DMS153 treated with DMSO at 0.1 percent for 48 hours (cell line): ENCODE data around the gene EIPR1.
A peak's percentile ranks its signal among the peaks of the same experiment; 100 is the strongest.

Experiments
- DNase-seq: peaks from one replicate; lab custom pipeline; 2025; ENCODE audit not compliant: unreplicated experiment; lab: John Stamatoyannopoulos, UW

The EIPR1 gene

DNA sequence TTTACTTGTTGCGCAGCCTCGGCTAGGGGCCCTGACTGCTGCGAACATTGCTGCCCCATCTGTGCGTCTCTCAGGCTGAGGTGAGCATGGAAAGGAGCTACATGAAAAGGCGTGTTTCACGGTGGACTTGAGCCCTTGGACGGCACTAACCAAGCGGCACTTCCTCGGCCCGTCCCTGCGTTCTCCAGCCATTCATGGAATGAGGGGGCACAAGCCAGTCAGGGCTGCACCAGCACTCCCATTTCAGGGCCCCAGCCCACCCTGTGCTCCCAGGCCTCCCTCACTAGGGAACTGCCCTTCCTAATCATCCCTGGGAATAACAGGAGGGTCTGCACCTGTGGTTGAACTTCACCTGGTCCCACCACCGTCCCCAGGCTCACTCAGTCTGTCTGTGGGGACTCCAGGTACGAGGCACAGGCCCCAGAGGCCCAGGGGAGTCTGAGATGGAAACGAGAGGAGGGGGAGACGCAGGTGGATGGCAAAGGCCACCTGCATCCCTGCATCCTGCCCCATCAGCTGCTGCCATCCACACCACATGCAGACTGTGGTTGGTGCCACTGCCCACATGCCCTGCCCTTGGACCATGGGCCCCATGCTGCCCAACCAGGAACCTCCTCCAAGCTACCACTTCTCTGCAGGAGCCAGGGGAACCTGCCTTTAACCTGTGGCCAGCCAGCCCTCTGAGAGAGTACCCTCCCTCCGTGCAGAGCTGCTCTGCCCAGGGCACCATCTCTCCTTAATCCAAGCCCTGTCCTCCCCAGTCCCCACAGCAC lies 99.7 kb downstream of the EIPR1 start:
- DNase-seq = no peak

- peak; percentile 29 for DNase-seq
These were observed 100.4 kb downstream of the EIPR1 start for GRCh38 chr2:3277050-3277747.

GRCh38 chr2:3272761-3273160 lies 104.9 kb downstream of the EIPR1 start:
- no peak for DNase-seq

DNA sequence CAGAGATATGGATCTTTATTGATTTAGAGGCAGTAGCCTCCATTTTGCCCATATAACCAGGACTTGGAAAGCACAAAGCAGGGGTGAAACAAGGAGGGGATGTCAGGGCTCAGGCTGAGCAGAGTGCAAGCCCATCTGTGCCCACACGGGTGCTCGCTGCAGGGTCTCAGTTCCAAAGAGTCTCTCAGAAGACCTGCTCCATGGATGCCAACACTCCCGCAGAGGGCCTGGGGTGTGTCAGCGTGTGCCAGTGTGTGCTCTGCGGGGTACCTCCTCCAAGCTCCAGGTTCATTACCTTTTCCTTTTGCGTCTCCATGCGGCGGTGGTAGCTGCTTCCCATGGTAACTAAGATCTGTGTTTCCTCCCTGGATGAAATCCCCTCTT lies 107.5 kb downstream of the EIPR1 start:
- no peak for DNase-seq

DNA sequence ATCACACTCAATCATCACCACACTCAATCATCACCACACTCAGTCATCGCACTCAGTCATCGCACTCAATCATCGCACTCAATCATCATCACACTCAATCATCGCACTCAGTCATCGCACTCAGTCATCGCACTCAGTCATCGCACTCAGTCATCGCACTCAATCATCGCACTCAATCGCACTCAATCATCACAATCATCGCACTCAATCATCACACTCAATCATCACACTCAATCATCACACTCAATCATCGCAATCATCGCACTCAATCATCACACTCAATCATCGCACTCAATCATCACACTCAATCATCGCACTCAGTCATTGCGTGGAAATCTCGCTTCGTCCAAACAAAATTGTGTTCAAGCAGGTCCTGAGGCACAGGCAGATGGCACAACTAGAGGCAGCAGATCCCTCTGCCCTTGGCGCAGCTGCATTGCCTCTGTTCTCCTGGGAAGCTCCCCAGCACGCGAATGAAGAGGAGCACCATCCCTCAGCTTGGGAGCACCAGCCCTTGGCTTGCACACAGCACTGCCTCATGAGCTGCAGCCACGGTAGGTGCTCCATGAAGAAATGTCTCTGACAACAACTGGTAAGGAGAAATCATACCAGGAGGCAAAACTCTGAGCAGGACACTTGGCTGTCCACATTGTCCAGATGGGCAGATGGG lies 108.1 kb downstream of the EIPR1 start:
- no peak for DNase-seq

DNA sequence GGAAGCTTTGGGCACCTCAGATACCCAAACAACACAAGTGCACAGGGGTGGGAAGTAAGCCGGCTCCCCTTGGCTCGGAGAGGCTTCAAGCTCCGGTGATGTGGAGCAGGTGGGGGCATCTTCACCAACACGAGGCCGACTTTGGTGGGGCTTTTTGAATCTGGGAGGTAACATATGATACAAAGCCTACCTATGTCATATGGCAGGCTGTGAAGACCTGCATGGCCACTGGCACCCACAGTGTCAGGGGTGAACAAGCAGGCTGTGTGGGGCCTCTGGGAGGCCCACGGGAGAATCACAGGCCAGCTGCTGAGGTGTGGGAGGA lies 109.0 kb downstream of the EIPR1 start:
- DNase-seq = no peak

GRCh38 chr2:3267869-3268704 lies 109.5 kb downstream of the EIPR1 start:
- no peak for DNase-seq

DNA sequence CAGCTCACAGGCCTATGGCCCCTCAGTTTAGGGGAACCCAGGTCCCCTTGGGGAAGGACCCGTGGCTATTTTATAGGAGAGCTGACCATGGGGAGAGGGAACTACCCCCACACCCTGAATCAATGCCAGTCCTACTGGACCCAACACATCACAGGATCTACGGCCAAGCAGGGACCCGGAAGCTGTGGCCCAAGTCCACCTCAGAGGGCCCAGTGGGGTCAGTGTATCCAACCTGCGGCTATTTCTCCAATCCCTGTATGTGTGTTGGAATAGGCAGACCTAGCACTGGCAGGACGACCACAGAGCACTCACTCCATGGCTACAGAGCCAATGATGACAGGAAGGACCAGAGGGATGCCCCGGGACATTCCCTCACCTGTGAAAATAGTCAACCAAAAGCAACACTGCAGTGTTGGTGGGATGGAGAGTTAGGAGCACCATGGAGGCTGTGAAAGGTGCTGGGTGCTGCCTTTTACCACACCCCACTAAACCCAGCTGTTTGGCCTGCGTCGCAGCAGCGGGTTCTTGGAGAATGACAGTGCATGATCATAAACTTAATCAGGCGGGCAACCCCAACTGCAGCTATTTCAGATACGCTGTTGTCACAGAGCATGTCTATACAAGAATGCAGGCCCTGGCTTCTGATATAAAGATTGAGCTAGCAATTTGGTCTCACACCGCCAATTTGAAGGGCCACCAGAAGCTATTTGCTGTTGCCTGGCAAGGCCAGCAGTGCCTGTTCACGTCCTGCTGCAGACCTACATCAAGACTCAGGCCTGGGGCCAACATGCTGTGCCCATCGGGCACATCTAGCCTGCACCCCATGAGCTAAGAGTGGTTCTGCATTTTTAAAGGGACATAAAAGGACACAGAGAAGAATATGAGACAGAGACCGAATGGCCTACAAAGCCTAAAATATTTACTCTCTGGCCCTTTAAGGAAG lies 110.4 kb downstream of the EIPR1 start:
- DNase-seq = no peak

DNA sequence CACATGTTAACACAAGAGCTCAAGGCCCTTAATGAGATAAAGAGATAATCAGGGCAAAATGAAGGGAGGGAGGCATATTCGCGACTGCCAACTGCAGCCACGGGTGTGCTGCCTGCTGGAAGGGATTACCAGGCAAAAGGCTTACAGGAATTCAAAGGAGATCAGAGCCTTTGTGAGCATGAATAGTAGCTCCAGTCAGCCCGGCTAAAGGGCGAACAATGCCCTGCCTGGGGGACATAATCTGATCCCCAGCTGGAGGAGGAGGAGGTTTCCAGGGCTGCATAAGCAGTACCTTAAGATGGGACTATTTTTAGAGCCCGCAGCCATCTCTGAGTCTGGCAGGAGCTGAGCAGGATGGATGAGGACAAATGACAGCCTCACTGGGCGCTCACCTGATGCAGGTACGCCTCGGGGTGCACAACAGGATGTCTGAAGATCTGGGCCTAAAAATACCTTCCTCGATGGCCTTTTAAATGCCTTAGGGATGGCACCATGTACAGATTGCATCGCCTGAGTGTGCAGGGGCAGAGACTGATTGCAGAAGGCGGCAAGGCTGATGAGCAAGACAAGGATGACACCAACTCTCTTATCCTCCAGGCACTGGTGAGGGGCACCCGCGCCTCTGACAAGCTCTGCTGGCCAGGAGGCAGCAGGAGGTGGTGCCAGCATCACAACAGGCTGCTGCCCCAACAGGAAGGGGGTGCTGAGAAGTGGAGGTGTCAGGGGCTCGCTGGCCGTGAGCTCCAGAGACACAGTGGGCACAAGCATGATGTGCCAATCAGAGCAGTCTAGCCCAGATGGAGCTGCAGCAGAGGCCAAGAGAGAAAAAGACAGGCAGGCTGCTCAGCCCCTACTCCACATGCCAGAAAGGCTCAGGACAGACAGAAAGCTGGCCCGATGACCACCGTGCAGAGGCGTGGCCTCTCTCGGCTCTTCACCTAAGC lies 111.4 kb downstream of the EIPR1 start:
- no peak for DNase-seq

DNA sequence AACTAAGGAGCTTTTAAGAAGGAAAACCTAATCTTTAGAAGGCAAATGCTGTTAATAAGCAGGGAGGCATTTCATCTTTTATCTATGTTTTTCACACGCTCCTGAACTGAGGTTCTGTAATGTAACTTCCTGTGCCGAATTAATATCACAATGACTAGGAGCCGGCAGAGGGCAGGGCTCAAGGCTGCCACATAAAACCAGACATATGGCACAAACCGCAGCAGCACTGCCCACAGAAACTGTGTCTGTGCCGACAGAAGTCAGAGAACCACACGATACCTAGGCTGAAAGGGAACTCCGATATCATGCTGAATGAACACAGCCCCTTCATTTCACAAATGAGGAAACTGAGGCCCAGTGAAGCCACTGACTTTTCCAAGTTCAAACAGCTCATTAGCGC lies 112.1 kb downstream of the EIPR1 start:
- no peak for DNase-seq

- DNase-seq = no peak
These were observed 113.4 kb downstream of the EIPR1 start for GRCh38 chr2:3264010-3264744.

GRCh38 chr2:3263487-3263886 lies 114.1 kb downstream of the EIPR1 start:
- no peak for DNase-seq

- DNase-seq = no peak
These were observed 114.9 kb downstream of the EIPR1 start for GRCh38 chr2:3262437-3263388.

DNA sequence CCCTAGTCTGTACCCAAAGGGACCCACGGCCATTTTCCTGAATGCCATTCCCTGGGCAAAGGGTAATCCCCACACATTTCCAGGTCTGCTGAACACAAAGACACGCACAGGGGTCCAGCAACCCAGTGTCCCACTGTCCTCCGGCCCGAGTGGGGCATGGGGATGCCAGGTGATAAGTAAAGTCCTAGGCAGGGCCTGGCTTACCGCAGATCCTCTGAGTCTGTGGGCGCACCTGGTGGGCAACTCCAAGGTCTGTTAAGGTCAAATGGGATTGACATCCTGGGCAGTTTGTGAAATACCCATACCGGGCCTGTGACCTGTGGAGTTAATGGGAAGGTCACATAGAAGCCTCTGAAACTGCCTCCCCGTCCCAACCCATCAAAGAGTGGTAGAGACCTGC lies 116.1 kb downstream of the EIPR1 start:
- no peak for DNase-seq

- DNase-seq = no peak
These were observed 116.7 kb downstream of the EIPR1 start for GRCh38 chr2:3260959-3261358.

DNA sequence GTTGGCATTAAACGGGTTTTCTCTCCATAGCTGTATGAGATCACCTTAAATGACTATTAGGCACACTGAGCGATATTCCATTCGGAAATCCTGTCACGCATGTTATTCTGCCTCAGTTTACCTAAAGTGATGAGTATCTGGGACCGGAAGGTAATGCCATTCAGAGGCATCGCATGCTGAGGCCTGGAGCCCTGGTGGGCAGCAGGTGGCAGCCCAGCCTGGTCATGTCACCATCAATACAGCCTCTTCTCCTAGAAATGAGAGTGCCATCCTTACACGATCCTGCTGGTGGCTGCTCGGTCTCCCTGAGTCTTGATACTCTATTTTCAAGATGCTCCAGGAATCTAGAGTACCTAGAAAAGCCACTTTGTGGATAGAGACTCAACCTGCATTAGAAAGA lies 119.8 kb downstream of the EIPR1 start:
- DNase-seq = no peak

- no peak for DNase-seq
These were observed 120.5 kb downstream of the EIPR1 start for GRCh38 chr2:3257166-3257565.
